Adipose tissue (tissue), 3 donors: ENCODE data around the gene RNPS1. TPM values are rescaled to one million over a fixed set of nuclear protein-coding genes. Genes with fewer than 3 reads are reported as not detected.

Experiments used
- H3K27ac ChIP-seq: one replicate; pipeline ENCODE4 v1.5.1; 2013; ENCODE audit warnings: low read depth, low read length
- WGBS, 3 donors: extraction: QIAGEN DNeasy Blood & Tissue Kit; methylation state at CpG; one replicate each; pipeline ENCODE4 v1.1.7; 2013; 5-methylcytosine and 5-hydroxymethylcytosine counted together
- polyA plus RNA-seq, 3 donors: library from polyadenylated mRNA; stranded (reverse); fragments of 200-250 nt; gene quantifications; one replicate each; pipeline ENCODE4 v1.2.3, GENCODE V29; 2013
- donor health status: healthy with polysubstance abuse.
- donor health status: Bipolar disorder and iron deficiency.
- donor health status: healthy.

RNPS1 gene, protein sequence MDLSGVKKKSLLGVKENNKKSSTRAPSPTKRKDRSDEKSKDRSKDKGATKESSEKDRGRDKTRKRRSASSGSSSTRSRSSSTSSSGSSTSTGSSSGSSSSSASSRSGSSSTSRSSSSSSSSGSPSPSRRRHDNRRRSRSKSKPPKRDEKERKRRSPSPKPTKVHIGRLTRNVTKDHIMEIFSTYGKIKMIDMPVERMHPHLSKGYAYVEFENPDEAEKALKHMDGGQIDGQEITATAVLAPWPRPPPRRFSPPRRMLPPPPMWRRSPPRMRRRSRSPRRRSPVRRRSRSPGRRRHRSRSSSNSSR
- 100 to 1,000 TPM in 2 of 3 donors, 10 to 100 TPM in 1; 69.8 to 138 (median 102) TPM for polyA plus RNA-seq

DNA sequence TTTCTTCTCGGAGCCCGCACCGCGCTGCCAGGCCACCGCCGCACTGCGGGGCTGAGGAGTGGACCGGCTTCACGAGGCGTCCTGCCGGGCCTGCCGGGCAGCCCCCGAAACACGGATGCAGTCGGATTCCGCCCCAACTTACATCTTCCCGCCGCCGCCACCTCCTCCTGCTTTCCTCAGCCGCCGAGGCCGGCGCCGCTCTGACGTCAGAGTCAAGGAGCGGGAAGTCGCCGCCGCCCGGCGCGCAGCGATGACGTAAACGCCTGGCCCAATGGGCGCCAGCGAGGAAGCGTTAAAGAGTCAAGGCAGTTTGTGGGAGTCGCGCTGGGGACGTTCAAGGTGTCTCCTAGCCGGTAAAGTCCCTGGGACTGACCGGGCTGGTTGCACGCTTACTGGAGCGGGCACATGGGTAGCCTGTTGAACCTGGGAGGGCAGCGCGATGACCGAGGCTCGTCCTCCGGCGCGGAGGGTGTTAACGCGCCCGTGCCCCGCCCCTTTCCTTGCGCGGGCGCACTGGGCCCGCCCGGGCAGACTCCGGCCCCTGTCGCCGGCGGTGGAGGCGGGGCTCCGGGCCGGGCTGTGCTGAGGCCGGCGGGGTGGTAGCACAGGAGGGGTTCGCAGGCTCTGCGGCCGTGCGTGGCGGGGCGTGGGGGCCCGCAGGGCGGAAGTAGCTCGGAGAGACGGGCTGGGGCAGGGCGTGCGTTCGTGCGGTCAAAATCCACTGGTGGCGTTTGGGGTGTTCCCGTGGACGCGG is at the start of gene RNPS1:
Gene RNPS1, minus strand, starts transcription at position 214 of the 754 bp plus-strand sequence. CDS start 3,483 bp downstream, outside the sequence.
- peak within 1 kb of the TSS; percentile 60 for H3K27ac ChIP-seq
- 0 to 1% (median 1%) methylated on average over 71 to 85 of the region's 88 CpGs for WGBS, 3 donors

GRCh38 chr16:2317231-2318020 is 49.5 kb upstream of the RNPS1 start:
- WGBS, 3 donors = 92 to 95% (median 92%) methylated on average over 26 of the region's 26 CpGs

GRCh38 chr16:2308089-2308962 is 40.4 kb upstream of the RNPS1 start:
- 91 to 92% (median 91%) methylated on average over 30 of the region's 30 CpGs for WGBS, 3 donors
- no peak overlapping the region for H3K27ac ChIP-seq

More at GRCh38 chr16:2317231-2318020, 49.5 kb upstream of the RNPS1 start:
- no peak overlapping the region for H3K27ac ChIP-seq

- no peak overlapping the region for H3K27ac ChIP-seq
- 66 to 73% (median 71%) methylated on average over 10 of the region's 10 CpGs for WGBS, 3 donors
Measured at GRCh38 chr16:2299915-2300192, 31.9 kb upstream of the RNPS1 start.

DNA sequence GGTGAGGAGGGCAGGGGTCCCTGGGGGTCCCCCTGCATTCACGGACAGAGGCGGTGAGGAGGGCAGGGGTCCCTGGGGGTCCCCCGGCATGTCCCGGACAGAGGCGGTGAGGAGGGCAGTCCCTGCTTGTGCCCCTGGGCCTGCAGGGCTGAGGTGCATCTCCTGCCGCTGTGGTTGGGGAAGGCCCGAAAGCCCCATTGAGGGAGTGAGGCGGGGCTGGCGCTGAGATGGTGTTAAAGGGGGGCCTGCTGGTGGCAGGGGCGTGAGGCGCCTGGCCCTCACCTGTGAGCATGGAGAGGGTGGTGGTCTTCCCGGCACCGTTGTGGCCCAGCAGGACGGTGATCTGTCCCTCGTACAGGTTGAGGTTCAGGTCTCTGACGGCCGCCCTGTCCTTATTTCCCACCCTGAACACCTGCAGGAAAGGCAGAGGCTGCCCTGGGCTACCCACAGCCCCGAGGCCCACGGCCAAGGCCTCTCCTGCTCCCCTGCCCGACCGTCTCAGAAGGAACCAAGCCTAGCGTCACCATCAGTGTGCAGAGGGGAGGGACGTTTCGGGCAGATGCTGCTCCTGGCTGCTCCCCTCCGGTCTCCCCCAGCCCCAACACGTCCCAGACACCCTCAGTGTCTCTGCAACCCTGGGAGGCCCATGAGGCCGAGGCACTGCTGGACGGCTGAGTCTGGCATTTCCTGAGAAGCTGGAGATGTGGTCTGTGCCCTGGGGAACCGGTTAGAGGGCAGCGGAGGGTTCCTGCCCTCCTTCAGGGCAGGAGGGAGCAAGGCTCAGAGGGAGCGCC is 31.4 kb upstream of the RNPS1 start:
- H3K27ac ChIP-seq = no peak overlapping the region
- 83 to 90% (median 85%) methylated on average over 31 of the region's 31 CpGs for WGBS, 3 donors

- 89 to 95% (median 91%) methylated on average over 9 of the region's 9 CpGs for WGBS, 3 donors
- no peak overlapping the region for H3K27ac ChIP-seq
Measured at GRCh38 chr16:2298621-2299020, 30.7 kb upstream of the RNPS1 start.

- WGBS, 3 donors = 94 to 97% (median 95%) methylated on average over 22 of the region's 22 CpGs
- H3K27ac ChIP-seq = no peak overlapping the region
Measured at GRCh38 chr16:2297506-2297860, 29.6 kb upstream of the RNPS1 start.

DNA sequence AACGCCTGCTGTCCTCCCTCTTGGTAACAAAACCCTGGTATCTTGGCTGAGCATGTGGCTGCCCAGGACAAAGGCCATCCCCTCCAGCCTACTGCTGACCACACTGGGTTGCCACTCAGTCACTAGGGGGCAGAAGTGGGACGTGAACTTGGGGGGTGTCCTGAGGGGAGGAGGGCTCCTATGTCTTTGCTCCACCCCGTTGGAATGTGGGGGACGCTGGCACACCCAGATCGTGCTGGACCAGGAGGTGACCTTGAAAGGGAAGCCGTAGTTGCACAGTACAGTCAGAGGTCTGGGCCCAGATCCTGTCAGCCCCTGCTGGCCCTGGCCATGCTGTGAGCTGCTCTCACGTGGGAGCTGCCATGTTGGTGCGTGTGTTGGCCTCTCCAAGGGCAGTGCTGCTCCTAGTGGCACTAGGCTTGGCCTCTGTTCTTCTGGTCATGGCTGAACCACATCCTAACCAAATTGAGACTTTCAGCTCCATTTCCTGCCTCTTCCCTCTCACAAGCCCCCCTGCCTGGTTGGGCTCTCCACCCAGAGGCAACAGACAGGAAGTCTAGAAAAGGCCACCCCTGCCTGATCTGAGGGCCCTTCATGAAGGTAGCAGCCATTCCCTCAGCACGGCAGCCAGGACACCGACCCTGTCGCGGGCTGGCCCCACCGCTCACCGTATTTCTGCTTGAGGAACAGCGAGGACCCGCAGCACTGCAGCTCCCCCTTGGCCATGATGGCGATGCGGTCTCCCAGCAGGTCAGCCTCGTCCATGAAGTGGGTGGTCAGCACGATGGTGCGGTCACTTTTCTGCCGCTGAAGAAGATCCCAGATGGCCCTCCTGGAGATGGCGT is 29.0 kb upstream of the RNPS1 start:
- H3K27ac ChIP-seq = no peak overlapping the region
- 75 to 81% (median 77%) methylated on average over 22 to 23 of the region's 23 CpGs for WGBS, 3 donors

DNA sequence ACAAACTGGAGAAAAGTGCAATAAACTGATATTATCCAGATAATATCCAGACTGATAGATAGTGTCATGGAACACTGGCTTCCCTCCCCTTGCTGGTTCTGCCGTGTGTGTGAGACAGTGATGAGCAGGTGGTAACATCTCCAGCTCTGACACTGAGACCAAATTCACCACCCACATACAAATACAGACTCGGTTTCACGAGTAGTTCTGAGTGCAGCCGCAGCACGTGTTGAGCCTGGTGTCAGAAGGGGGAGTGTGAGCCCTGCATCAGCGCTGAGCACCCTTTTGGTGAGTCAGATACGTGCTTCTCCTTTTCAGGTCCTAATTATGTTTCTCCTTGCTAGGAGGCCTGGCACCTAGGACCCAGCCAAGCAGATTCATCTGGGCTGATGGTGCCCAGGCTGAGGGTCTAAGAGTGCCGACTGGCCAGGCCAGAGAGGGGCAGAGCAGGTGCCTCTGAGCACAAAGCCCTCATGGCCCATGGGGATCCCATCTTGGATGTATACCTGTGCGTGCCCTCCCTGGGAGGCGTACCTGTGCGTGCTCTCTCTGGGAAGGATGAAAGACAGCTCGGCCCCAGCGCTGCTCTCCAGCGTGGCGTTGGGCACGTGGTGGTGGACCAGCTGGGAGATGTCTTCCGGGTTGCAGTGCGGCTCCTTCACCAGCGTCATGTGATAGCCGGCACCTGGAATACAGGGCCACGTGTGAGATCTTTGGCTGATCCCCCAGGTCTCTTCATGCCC is 27.3 kb upstream of the RNPS1 start:
- H3K27ac ChIP-seq = no peak overlapping the region
- 89 to 91% (median 91%) methylated on average over 21 of the region's 21 CpGs for WGBS, 3 donors

- 89 to 93% (median 92%) methylated on average over 9 of the region's 9 CpGs for WGBS, 3 donors
- no peak overlapping the region for H3K27ac ChIP-seq
Measured at GRCh38 chr16:2292221-2292620, 24.3 kb upstream of the RNPS1 start.

DNA sequence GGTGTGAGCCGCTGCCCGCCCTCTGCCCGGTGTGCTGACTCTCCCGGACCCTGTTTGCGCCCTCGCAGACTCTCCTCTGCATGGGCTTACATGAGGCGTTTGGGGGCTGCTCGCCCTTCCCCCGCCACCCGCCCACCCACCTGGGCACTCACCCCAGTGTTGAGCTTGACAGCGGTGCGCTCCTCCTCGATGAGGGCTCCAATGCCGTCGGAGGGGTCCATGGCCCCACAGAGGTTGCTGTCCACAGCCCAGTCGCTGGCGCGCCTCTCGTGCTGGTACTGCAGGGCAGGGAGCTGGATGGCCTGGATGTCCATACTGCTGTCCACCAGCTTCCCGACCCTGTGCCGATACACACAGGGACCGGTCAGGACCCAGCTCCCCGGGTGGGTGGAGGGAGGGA is 21.4 kb upstream of the RNPS1 start:
- H3K27ac ChIP-seq = no peak overlapping the region
- WGBS, 3 donors = 90 to 92% (median 92%) methylated on average over 22 to 23 of the region's 23 CpGs

DNA sequence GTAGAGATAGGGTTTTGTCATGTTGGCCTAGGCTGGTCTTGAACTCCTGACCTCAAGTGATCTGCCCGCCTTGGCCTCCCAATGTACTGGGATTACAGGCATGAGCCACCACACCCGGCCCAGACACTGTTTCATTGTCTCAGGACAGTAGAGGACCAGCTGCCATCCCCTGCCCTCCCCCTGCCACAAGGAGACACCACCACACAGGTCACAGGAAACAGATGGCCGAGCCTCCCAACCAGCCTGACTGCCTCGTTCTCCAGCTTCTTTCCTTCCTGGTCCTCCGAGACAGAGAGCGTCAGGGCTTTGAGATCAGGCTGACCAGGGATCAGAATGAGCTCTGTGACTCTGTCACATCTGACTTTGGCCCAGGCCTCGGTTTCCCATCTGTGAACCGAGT is 20.8 kb upstream of the RNPS1 start:
- no peak overlapping the region for H3K27ac ChIP-seq
- 61 to 83% (median 62%) methylated on average over 8 of the region's 8 CpGs for WGBS, 3 donors

GRCh38 chr16:2287916-2288547 is 20.1 kb upstream of the RNPS1 start:
- 81 to 88% (median 86%) methylated on average over 35 of the region's 35 CpGs for WGBS, 3 donors

GRCh38 chr16:2286550-2286949 is 18.6 kb upstream of the RNPS1 start:
- H3K27ac ChIP-seq = no peak overlapping the region
- 87 to 92% (median 90%) methylated on average over 16 to 17 of the region's 17 CpGs for WGBS, 3 donors

More at GRCh38 chr16:2287916-2288547, 20.1 kb upstream of the RNPS1 start:
- H3K27ac ChIP-seq = no peak overlapping the region

GRCh38 chr16:2285731-2286191 is 17.8 kb upstream of the RNPS1 start:
- WGBS, 3 donors = 67 to 81% (median 78%) methylated on average over 13 of the region's 13 CpGs
- H3K27ac ChIP-seq = no peak overlapping the region
